Panc1 (cell line): ENCODE measurements around the gene WDFY2. TPM values are rescaled to one million over a fixed set of nuclear protein-coding genes. Genes with fewer than 3 reads are reported as not detected.

Experiments used
- ATAC-seq: fragments of 200-7000 bp; cut with Tn5 transposase; 2 replicates; pipeline ENCODE4 v1.9.1; 2020; ENCODE audit warnings: mild to moderate bottlenecking, moderate library complexity
- BruUV-seq: library from RNA; stranded (reverse); fragments of 400-500 nt; replicated peaks from 2 replicates; lab custom pipeline; 2021; lab: Mats Ljungman, UMichigan
- CTCF ChIA-PET: fragments of 300-600 bp; sonication (Branson Sonifier 250); formaldehyde crosslinking; loops from one replicate; lab custom pipeline; 2022; ENCODE audit warnings: antibody characterized with exemption; lab: Charles Lee
- POLR2A ChIA-PET: fragments of 300-600 bp; sonication (Branson Sonifier 250); formaldehyde crosslinking; loops from one replicate; lab custom pipeline; 2022; ENCODE audit warnings: antibody characterized with exemption; lab: Charles Lee
- DNase-seq: peaks from one replicate; pipeline ENCODE4 v3.0.0-alpha.2; 2010; ENCODE audit warnings: low read depth, low spot score
- H3K27ac ChIP-seq: 2 replicates; pipeline ENCODE4 v1.5.1; 2011; ENCODE audit warnings: mild to moderate bottlenecking, low read length, inconsistent platforms
- H3K27me3 ChIP-seq: fragments of 200-500 bp; sonication (Bioruptor generic); 2 replicates; pipeline ENCODE4 v1.6.0; 2014; ENCODE audit warnings: low read length, inconsistent platforms; ENCODE audit not compliant: control insufficient read depth, insufficient read depth
- H3K36me3 ChIP-seq: fragments of 200-500 bp; sonication (Bioruptor generic); 2 replicates; pipeline ENCODE4 v1.5.1; 2014; ENCODE audit warnings: inconsistent platforms, mild to moderate bottlenecking, low read length, moderate library complexity; ENCODE audit not compliant: control insufficient read depth, insufficient read depth
- H3K4me1 ChIP-seq: 2 replicates; pipeline ENCODE4 v1.5.1; 2011; ENCODE audit warnings: inconsistent platforms, mild to moderate bottlenecking, low read length, moderate library complexity; ENCODE audit not compliant: control insufficient read depth, insufficient read depth
- H3K4me3 ChIP-seq, 2 experiments: 2 replicates each; pipeline ENCODE4 v1.5.1; 2011 to 2012; ENCODE audit warnings: low read depth in 2 of 2, low read length in 2 of 2, mild to moderate bottlenecking in 2 of 2, inconsistent platforms in 1 of 2, moderate library complexity in 1 of 2
- H3K9me3 ChIP-seq: fragments of 200-500 bp; sonication (Bioruptor generic); 2 replicates; pipeline ENCODE4 v1.5.1; 2014; ENCODE audit warnings: low read depth, mild to moderate bottlenecking, inconsistent platforms, low read length, moderate library complexity; ENCODE audit not compliant: control insufficient read depth, insufficient read depth
- POLR2AphosphoS5 ChIP-seq: IDR thresholded peaks from 2 replicates; pipeline ENCODE4 v1.6.1; 2012; ENCODE audit warnings: mild to moderate bottlenecking, low read depth, low read length, moderate library complexity
- SIN3A ChIP-seq: IDR thresholded peaks from 2 replicates; pipeline ENCODE4 v1.6.1; 2012; ENCODE audit warnings: low read depth, mild to moderate bottlenecking, low read length, moderate library complexity, borderline replicate concordance; ENCODE audit not compliant: insufficient read depth
- TCF7L2 ChIP-seq: IDR thresholded peaks from 2 replicates; pipeline ENCODE4 v1.6.1; 2011; ENCODE audit warnings: mild to moderate bottlenecking, low read depth, low read length, inconsistent platforms
- in situ Hi-C: cut with HindIII; loops from 2 replicates; pipeline ENCODE4 v1.10.0; 2016; ENCODE audit warnings: low sequenced_read_pairs, low pct_unique_long_range_greater_than_20kb
- intact Hi-C: fragments of 100-400 bp; cut with micrococcal nuclease; formaldehyde crosslinking; loops from one replicate; pipeline ENCODE4 v1.10.0; 2022; ENCODE audit not compliant: unreplicated experiment
- total RNA-seq: library from RNA; stranded (reverse); gene quantifications from one replicate; pipeline ENCODE4 v1.2.1, GENCODE V29; 2021; ENCODE audit not compliant: unreplicated experiment
- TF ChIP-seq, protein P1 (sequence below), 2 experiments: IDR thresholded peaks; 2 replicates each; pipeline ENCODE4 v1.6.1; 2011 to 2012; ENCODE audit warnings: low read depth in 2 of 2, control low read depth in 1 of 2, low read length in 1 of 2, mild to moderate bottlenecking in 1 of 2, moderate library complexity in 1 of 2; ENCODE audit not compliant: insufficient read depth in 1 of 2
- TF ChIP-seq, protein P2 (sequence below): fragments of 450-650 bp; IDR thresholded peaks from 2 replicates; pipeline ENCODE4 v1.5.1; 2017; ENCODE audit warnings: mild to moderate bottlenecking

WDFY2 gene
- total RNA-seq, 1 experiment from 2014 or later: 7.8 TPM

DNA sequence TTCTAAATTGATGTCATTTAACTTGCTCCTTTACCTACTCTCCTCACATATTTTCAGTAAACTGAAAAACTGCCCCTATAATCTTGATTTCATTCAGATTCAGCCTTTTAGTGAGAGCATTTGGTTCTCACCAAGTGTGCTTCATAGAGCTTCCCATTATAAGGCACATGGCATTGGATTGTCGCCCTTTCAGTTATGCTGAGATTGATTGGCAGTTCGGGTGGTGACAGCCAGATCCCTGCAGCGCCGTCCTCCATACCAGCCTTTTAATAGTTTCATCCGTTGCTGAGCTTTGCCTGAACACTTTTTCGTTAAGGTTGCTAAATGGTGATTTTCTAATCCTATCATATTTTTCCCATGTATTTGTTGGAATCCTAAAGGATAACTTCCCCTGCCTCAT, 139.3 kb downstream of the WDFY2 start:
- Histone ChIP-seq H3K4me3 (no peak overlapping the region), H3K27ac (no peak overlapping the region), H3K27me3 (no peaks in the 10 kb centered on the region), H3K4me1 (no peaks in the 10 kb centered on the region), H3K36me3 (no peaks in the 10 kb centered on the region; the same call in 1 of the 2 replicates), H3K9me3 (no peaks in the 10 kb centered on the region)
- in situ Hi-C loops: no loop called here
- ChIA-PET POLR2A (no interaction called here), CTCF (no interaction called here)
- BruUV-seq: no TSS peak
- ATAC-seq (no peak), DNase-seq (no peak)
- TF ChIP-seq SIN3A (no peak), POLR2AphosphoS5 (no peak)
- intact Hi-C loops: no loop called here

DNA sequence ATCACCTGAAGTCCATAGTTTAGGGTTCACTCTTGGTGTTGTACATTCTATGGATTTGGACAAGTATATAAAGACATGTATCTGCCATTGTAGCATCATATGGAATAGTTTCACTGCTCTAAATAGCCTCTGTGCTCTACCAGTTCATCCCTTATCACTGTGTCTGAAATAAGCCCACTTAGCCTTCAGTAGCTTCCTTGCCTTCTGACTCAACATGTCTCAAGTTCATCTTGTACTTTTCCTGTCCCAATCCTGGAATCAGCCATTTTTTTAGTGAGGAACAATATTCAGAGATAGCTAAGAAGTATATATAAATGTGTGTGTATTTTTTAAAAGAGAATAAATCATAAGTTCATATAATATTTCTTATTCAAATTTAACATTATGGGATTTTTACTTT, 140.5 kb downstream of the WDFY2 start:
- Histone ChIP-seq H3K9me3 (no peaks in the 10 kb centered on the region), H3K27ac (no peak overlapping the region), H3K27me3 (no peaks in the 10 kb centered on the region), H3K36me3 (no peaks in the 10 kb centered on the region; the same call in 1 of the 2 replicates), H3K4me1 (0 out of 2 replicates have a peak, but pooled peaks cover 4% of the 10 kb centered on the region), H3K4me3 (no peak overlapping the region)
- TF ChIP-seq TCF7L2 (no peak), SIN3A (no peak), POLR2AphosphoS5 (no peak)
- TF ChIP-seq, protein P1, sequence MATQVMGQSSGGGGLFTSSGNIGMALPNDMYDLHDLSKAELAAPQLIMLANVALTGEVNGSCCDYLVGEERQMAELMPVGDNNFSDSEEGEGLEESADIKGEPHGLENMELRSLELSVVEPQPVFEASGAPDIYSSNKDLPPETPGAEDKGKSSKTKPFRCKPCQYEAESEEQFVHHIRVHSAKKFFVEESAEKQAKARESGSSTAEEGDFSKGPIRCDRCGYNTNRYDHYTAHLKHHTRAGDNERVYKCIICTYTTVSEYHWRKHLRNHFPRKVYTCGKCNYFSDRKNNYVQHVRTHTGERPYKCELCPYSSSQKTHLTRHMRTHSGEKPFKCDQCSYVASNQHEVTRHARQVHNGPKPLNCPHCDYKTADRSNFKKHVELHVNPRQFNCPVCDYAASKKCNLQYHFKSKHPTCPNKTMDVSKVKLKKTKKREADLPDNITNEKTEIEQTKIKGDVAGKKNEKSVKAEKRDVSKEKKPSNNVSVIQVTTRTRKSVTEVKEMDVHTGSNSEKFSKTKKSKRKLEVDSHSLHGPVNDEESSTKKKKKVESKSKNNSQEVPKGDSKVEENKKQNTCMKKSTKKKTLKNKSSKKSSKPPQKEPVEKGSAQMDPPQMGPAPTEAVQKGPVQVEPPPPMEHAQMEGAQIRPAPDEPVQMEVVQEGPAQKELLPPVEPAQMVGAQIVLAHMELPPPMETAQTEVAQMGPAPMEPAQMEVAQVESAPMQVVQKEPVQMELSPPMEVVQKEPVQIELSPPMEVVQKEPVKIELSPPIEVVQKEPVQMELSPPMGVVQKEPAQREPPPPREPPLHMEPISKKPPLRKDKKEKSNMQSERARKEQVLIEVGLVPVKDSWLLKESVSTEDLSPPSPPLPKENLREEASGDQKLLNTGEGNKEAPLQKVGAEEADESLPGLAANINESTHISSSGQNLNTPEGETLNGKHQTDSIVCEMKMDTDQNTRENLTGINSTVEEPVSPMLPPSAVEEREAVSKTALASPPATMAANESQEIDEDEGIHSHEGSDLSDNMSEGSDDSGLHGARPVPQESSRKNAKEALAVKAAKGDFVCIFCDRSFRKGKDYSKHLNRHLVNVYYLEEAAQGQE (IDR thresholded peaks at IDR 0.05; ENCODE audit: insufficient read depth in 1 of 2, low read depth in 2 of 2, low read length in 1 of 2): no peak
- TF ChIP-seq, protein P2, sequence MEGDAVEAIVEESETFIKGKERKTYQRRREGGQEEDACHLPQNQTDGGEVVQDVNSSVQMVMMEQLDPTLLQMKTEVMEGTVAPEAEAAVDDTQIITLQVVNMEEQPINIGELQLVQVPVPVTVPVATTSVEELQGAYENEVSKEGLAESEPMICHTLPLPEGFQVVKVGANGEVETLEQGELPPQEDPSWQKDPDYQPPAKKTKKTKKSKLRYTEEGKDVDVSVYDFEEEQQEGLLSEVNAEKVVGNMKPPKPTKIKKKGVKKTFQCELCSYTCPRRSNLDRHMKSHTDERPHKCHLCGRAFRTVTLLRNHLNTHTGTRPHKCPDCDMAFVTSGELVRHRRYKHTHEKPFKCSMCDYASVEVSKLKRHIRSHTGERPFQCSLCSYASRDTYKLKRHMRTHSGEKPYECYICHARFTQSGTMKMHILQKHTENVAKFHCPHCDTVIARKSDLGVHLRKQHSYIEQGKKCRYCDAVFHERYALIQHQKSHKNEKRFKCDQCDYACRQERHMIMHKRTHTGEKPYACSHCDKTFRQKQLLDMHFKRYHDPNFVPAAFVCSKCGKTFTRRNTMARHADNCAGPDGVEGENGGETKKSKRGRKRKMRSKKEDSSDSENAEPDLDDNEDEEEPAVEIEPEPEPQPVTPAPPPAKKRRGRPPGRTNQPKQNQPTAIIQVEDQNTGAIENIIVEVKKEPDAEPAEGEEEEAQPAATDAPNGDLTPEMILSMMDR: no peak
- intact Hi-C loops (no loop called here), in situ Hi-C loops (no loop called here)
- BruUV-seq: no TSS peak
- DNase-seq: no peak
- ATAC-seq: no peak
- ChIA-PET POLR2A (no interaction called here), CTCF (no interaction called here)

DNA sequence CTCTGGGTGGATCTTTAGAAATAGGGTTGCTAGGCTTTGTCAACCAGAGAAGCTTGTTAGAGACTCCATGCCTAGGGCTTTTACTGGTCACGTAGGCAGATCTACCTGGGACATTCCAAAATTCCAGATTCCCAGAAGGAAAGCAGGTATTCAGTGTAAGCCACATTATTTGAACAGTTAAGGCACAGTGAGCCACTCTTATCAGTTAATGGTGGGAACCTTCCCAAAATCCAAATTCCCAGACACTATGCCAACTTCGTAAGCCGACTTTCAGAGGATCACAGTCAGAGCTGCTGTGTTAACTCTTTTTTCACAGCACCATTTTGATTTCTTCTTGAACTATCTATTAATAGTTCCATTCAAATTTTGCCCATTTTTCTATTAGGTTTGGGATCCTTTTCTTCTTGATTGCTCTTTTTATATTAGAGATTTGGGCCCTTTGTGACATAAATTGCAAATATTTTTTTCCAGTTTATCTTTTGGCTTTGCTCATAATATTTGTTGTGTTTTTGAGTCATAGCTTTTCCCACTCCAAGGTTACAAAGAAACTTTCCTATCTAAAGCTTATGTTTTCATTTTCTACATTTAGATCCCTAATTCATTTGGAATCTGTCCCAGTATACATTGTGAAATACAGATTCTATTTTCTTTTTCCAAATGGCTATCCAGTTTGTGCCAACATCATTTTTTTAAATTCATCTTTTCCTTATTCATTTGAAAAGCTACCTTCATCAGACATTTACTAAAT, 142.4 kb downstream of the WDFY2 start:
- TF ChIP-seq, protein P2: no peak
- no peak for TF ChIP-seq SIN3A
- TF ChIP-seq TCF7L2: no peak
- TF ChIP-seq, protein P1 (IDR thresholded peaks at IDR 0.05; ENCODE audit: insufficient read depth in 1 of 2, low read depth in 2 of 2, low read length in 1 of 2): no peak
- no peak for TF ChIP-seq POLR2AphosphoS5
- ATAC-seq (no peak), DNase-seq (no peak)
- Histone ChIP-seq H3K4me3 (no peak overlapping the region), H3K9me3 (no peaks in the 10 kb centered on the region), H3K27me3 (no peaks in the 10 kb centered on the region), H3K27ac (no peak overlapping the region), H3K36me3 (no peaks in the 10 kb centered on the region; the same call in 1 of the 2 replicates), H3K4me1 (0 out of 2 replicates have a peak, but pooled peaks cover 4% of the 10 kb centered on the region)
- intact Hi-C loops: no loop called here
- BruUV-seq: no TSS peak
- POLR2A ChIA-PET: no interaction called here
- CTCF ChIA-PET: no interaction called here
- in situ Hi-C loops: no loop called here
